ENCODE results near the gene AK5.

AK5 gene, protein sequence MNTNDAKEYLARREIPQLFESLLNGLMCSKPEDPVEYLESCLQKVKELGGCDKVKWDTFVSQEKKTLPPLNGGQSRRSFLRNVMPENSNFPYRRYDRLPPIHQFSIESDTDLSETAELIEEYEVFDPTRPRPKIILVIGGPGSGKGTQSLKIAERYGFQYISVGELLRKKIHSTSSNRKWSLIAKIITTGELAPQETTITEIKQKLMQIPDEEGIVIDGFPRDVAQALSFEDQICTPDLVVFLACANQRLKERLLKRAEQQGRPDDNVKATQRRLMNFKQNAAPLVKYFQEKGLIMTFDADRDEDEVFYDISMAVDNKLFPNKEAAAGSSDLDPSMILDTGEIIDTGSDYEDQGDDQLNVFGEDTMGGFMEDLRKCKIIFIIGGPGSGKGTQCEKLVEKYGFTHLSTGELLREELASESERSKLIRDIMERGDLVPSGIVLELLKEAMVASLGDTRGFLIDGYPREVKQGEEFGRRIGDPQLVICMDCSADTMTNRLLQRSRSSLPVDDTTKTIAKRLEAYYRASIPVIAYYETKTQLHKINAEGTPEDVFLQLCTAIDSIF

GRCh38 chr1:77281491-77282186 is at the start of gene AK5:
Gene AK5, plus strand, starts transcription at chr1:77282019. Its CDS starts 295 bp downstream, at chr1:77282314.
- Histone ChIP-seq H3K27me3 (replicated peaks; ENCODE audit: control insufficient read depth, insufficient read depth, low read length) (peaks cover 3% of the 10 kb centered on the region), H3K36me3 (ENCODE audit: control insufficient read depth, insufficient read depth, low read length, severe bottlenecking) (no peaks in the 10 kb centered on the region), H3K9me3 (ENCODE audit: control insufficient read depth, low read length) (no peaks in the 10 kb centered on the region), H3K4me3 (ENCODE audit: low read length) (peak within 1 kb of the TSS; percentile 89), H3K9ac (ENCODE audit: low read length) (peak within 1 kb of the TSS; percentile 72), H3K4me1 (ENCODE audit: control insufficient read depth, insufficient read depth, low read length) (peaks cover 8% of the 10 kb centered on the region)
- DNase-seq (ENCODE audit: low read depth): peak; percentile 84

DNA sequence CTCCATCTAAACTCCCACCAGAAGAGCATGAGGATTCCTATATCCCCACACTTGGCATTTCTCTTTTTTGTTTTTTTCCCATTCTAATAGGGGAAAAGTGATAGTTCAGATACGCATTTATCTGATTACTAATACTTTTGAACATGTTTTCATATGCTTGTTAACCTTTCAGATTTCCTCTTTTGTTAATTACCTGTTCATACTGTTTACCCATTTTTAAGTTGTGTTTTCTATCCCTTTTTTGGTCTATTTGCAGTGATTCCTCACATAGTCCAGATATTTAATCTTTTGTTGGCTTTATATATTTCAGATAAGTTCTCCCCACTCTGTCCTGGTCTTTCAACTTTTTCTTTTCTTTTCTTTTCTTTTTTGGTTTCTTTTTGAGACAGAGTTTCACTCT is 49.0 kb upstream of the AK5 start:
- Histone ChIP-seq H3K4me3 (ENCODE audit: low read length) (no peak overlapping the region), H3K9ac (ENCODE audit: low read length) (no peak overlapping the region), H3K27me3 (replicated peaks; ENCODE audit: control insufficient read depth, insufficient read depth, low read length) (no peaks in the 10 kb centered on the region), H3K4me1 (ENCODE audit: control insufficient read depth, insufficient read depth, low read length) (peaks cover 6% of the 10 kb centered on the region), H3K36me3 (ENCODE audit: control insufficient read depth, insufficient read depth, low read length, severe bottlenecking) (no peaks in the 10 kb centered on the region), H3K9me3 (ENCODE audit: control insufficient read depth, low read length) (peaks cover 2% of the 10 kb centered on the region)
- DNase-seq (ENCODE audit: low read depth): no peak

- Histone ChIP-seq H3K4me1 (ENCODE audit: control insufficient read depth, insufficient read depth, low read length) (peaks cover 6% of the 10 kb centered on the region), H3K36me3 (ENCODE audit: control insufficient read depth, insufficient read depth, low read length, severe bottlenecking) (no peaks in the 10 kb centered on the region), H3K4me3 (ENCODE audit: low read length) (no peak overlapping the region), H3K9me3 (ENCODE audit: control insufficient read depth, low read length) (peaks cover 2% of the 10 kb centered on the region), H3K9ac (ENCODE audit: low read length) (no peak overlapping the region), H3K27me3 (replicated peaks; ENCODE audit: control insufficient read depth, insufficient read depth, low read length) (no peaks in the 10 kb centered on the region)
- DNase-seq (ENCODE audit: low read depth): no peak
These were observed 47.7 kb upstream of the AK5 start for GRCh38 chr1:77234096-77234495.

- Histone ChIP-seq H3K36me3 (ENCODE audit: control insufficient read depth, insufficient read depth, low read length, severe bottlenecking) (no peaks in the 10 kb centered on the region), H3K4me1 (ENCODE audit: control insufficient read depth, insufficient read depth, low read length) (peaks cover 6% of the 10 kb centered on the region), H3K9ac (ENCODE audit: low read length) (no peak overlapping the region), H3K4me3 (ENCODE audit: low read length) (no peak overlapping the region), H3K9me3 (ENCODE audit: control insufficient read depth, low read length) (peaks cover 2% of the 10 kb centered on the region), H3K27me3 (replicated peaks; ENCODE audit: control insufficient read depth, insufficient read depth, low read length) (no peaks in the 10 kb centered on the region)
- no peak for DNase-seq (ENCODE audit: low read depth)
These were observed 46.9 kb upstream of the AK5 start for GRCh38 chr1:77234943-77235342.

- Histone ChIP-seq H3K9ac (ENCODE audit: low read length) (no peak overlapping the region), H3K36me3 (ENCODE audit: control insufficient read depth, insufficient read depth, low read length, severe bottlenecking) (no peaks in the 10 kb centered on the region), H3K4me1 (ENCODE audit: control insufficient read depth, insufficient read depth, low read length) (peaks cover 6% of the 10 kb centered on the region), H3K27me3 (replicated peaks; ENCODE audit: control insufficient read depth, insufficient read depth, low read length) (no peaks in the 10 kb centered on the region), H3K4me3 (ENCODE audit: low read length) (no peak overlapping the region), H3K9me3 (ENCODE audit: control insufficient read depth, low read length) (no peaks in the 10 kb centered on the region)
- DNase-seq (ENCODE audit: low read depth): no peak
These were observed 43.4 kb upstream of the AK5 start for GRCh38 chr1:77238462-77238861.

- H3K36me3 ChIP-seq (ENCODE audit: control insufficient read depth, insufficient read depth, low read length, severe bottlenecking): no peaks in the 10 kb centered on the region
- no peaks in the 10 kb centered on the region for H3K9me3 ChIP-seq (ENCODE audit: control insufficient read depth, low read length)
- H3K27me3 ChIP-seq (replicated peaks; ENCODE audit: control insufficient read depth, insufficient read depth, low read length): no peaks in the 10 kb centered on the region
- H3K9ac ChIP-seq (ENCODE audit: low read length): no peak overlapping the region
- H3K4me1 ChIP-seq (ENCODE audit: control insufficient read depth, insufficient read depth, low read length): peaks cover 6% of the 10 kb centered on the region
- no peak overlapping the region for H3K4me3 ChIP-seq (ENCODE audit: low read length)
- DNase-seq (ENCODE audit: low read depth): no peak
These were observed 42.5 kb upstream of the AK5 start for GRCh38 chr1:77239311-77239710.

- Histone ChIP-seq H3K4me1 (ENCODE audit: control insufficient read depth, insufficient read depth, low read length) (no peaks in the 10 kb centered on the region), H3K36me3 (ENCODE audit: control insufficient read depth, insufficient read depth, low read length, severe bottlenecking) (no peaks in the 10 kb centered on the region), H3K9me3 (ENCODE audit: control insufficient read depth, low read length) (peaks cover 18% of the 10 kb centered on the region), H3K27me3 (replicated peaks; ENCODE audit: control insufficient read depth, insufficient read depth, low read length) (no peaks in the 10 kb centered on the region), H3K4me3 (ENCODE audit: low read length) (no peak overlapping the region), H3K9ac (ENCODE audit: low read length) (no peak overlapping the region)
- no peak for DNase-seq (ENCODE audit: low read depth)
These were observed 36.0 kb upstream of the AK5 start for GRCh38 chr1:77245830-77246229.

- DNase-seq (ENCODE audit: low read depth): no peak
These were observed 31.7 kb upstream of the AK5 start for GRCh38 chr1:77250126-77250525.

DNA sequence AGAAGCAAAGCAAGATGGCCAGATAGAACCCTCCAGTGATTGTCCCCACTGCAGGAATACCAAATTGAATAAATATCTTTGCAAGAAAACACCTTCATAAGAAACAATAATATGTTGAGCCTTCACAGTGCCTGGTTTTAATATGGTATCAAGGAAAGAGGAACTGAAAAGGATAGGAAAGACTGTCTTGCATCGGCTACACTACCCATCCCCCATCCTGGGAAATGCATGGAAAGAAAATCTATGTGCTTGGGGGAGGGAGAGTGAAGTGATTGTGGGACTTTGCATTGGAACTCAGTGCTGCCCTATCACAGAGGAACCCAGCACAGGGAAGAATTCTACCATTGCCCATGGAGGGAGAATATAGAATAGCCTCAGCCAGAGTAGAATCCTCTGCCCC is 28.6 kb upstream of the AK5 start:
- H3K4me1 ChIP-seq (ENCODE audit: control insufficient read depth, insufficient read depth, low read length): no peaks in the 10 kb centered on the region
- no peaks in the 10 kb centered on the region for H3K36me3 ChIP-seq (ENCODE audit: control insufficient read depth, insufficient read depth, low read length, severe bottlenecking)
- no peak overlapping the region for H3K9ac ChIP-seq (ENCODE audit: low read length)
- DNase-seq (ENCODE audit: low read depth): no peak
- H3K4me3 ChIP-seq (ENCODE audit: low read length): no peak overlapping the region
- H3K27me3 ChIP-seq (replicated peaks; ENCODE audit: control insufficient read depth, insufficient read depth, low read length): no peaks in the 10 kb centered on the region
- H3K9me3 ChIP-seq (ENCODE audit: control insufficient read depth, low read length): peaks cover 44% of the 10 kb centered on the region

More at GRCh38 chr1:77250126-77250525, 31.7 kb upstream of the AK5 start:
- no peak overlapping the region for H3K4me3 ChIP-seq (ENCODE audit: low read length)
- no peak overlapping the region for H3K9ac ChIP-seq (ENCODE audit: low read length)
- no peaks in the 10 kb centered on the region for H3K36me3 ChIP-seq (ENCODE audit: control insufficient read depth, insufficient read depth, low read length, severe bottlenecking)
- no peaks in the 10 kb centered on the region for H3K27me3 ChIP-seq (replicated peaks; ENCODE audit: control insufficient read depth, insufficient read depth, low read length)
- H3K4me1 ChIP-seq (ENCODE audit: control insufficient read depth, insufficient read depth, low read length): no peaks in the 10 kb centered on the region
- H3K9me3 ChIP-seq (ENCODE audit: control insufficient read depth, low read length): peaks cover 40% of the 10 kb centered on the region

DNA sequence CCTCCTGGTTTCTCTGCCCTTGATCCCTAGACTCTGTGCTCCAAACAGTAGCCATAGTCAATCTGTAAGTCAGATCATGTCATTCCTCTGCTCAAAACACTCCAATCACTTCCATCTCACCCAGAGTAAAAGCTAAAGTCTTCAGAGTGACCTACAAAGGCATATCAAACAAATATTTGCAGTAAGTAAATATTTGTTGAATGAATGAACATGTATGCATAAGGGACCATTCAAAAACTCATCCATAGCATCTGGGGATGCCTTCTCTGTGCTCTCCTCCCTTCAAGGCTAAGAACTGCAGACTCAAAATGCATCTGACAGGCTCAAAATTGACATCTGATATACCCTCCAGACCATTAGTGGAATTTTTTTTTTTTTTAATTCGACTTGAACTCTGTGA is 18.1 kb upstream of the AK5 start:
- Histone ChIP-seq H3K36me3 (ENCODE audit: control insufficient read depth, insufficient read depth, low read length, severe bottlenecking) (no peaks in the 10 kb centered on the region), H3K4me3 (ENCODE audit: low read length) (no peak overlapping the region), H3K9me3 (ENCODE audit: control insufficient read depth, low read length) (no peaks in the 10 kb centered on the region), H3K27me3 (replicated peaks; ENCODE audit: control insufficient read depth, insufficient read depth, low read length) (no peaks in the 10 kb centered on the region), H3K9ac (ENCODE audit: low read length) (no peak overlapping the region), H3K4me1 (ENCODE audit: control insufficient read depth, insufficient read depth, low read length) (no peaks in the 10 kb centered on the region)
- no peak for DNase-seq (ENCODE audit: low read depth)

- no peak for DNase-seq (ENCODE audit: low read depth)
- H3K27me3 ChIP-seq (replicated peaks; ENCODE audit: control insufficient read depth, insufficient read depth, low read length): no peaks in the 10 kb centered on the region
These were observed 16.6 kb upstream of the AK5 start for GRCh38 chr1:77265180-77265579.

More at GRCh38 chr1:77265180-77265579, 16.6 kb upstream of the AK5 start:
- Histone ChIP-seq H3K4me3 (ENCODE audit: low read length) (no peak overlapping the region), H3K9ac (ENCODE audit: low read length) (no peak overlapping the region), H3K9me3 (ENCODE audit: control insufficient read depth, low read length) (no peaks in the 10 kb centered on the region), H3K4me1 (ENCODE audit: control insufficient read depth, insufficient read depth, low read length) (no peaks in the 10 kb centered on the region), H3K36me3 (ENCODE audit: control insufficient read depth, insufficient read depth, low read length, severe bottlenecking) (no peaks in the 10 kb centered on the region)

All from adipocyte (in vitro differentiated cells).